Fibroblast of lung (primary cell): ENCODE data around the gene SPNS3.

ENCODE experiments used
- CTCF ChIP-seq, 2 donors: IDR thresholded peaks in 1 of 2; conservative IDR thresholded peaks in 1 of 2; 1 replicate in 1 of 2; 2 replicates in 1 of 2; pipeline ENCODE4 v1.5.1; 2011 to 2012; ENCODE audit warnings: low read length in 2 of 2, control low read depth in 1 of 2, inconsistent platforms in 1 of 2, low read depth in 1 of 2, mild to moderate bottlenecking in 1 of 2
- EZH2 ChIP-seq: IDR thresholded peaks from 2 replicates; pipeline ENCODE4 v1.5.1; 2012; ENCODE audit warnings: low read length, control low read depth, mild to moderate bottlenecking; ENCODE audit errors: missing control alignments

- no peak for TF ChIP-seq CTCF (conservative IDR thresholded peaks at IDR 0.05 in 1 of 2, IDR thresholded peaks at IDR 0.05 in 1 of 2; ENCODE audit: low read depth in 1 of 2, low read length in 2 of 2)
- TF ChIP-seq EZH2, result no peak
Measured at GRCh38 chr17:4500191-4500571, 66.4 kb downstream of the SPNS3 start.
